Lower leg skin (tissue), 4 donors: ENCODE results near the gene GNB2. TPM values are rescaled to one million over a fixed set of nuclear protein-coding genes. Genes with fewer than 3 reads are reported as not detected.

Source experiments
- DNase-seq, 2 donors: peaks; one replicate each; pipeline ENCODE4 v3.0.0-alpha.2; 2019; ENCODE audit warnings: low spot score in 2 of 2
- H3K4me3 ChIP-seq: fragments of 200-600 bp; sonication (generic); 2 replicates; pipeline ENCODE4 v1.5.1; 2017; ENCODE audit warnings: mild to moderate bottlenecking, low read depth; ENCODE audit not compliant: poor library complexity, severe bottlenecking
- CTCF ChIP-seq, 3 donors: fragments of 450-650 bp; IDR thresholded peaks; one replicate each; pipeline ENCODE4 v1.5.1; 2016; ENCODE audit warnings: antibody characterized with exemption in 3 of 3, mild to moderate bottlenecking in 3 of 3, moderate library complexity in 2 of 3
- POLR2A ChIP-seq, 2 donors: fragments of 450-650 bp; IDR thresholded peaks; one replicate each; pipeline ENCODE4 v1.6.1; 2016 to 2017; ENCODE audit warnings: antibody characterized with exemption in 2 of 2, mild to moderate bottlenecking in 1 of 2, moderate library complexity in 1 of 2
- WGBS, 2 donors: methylation state at CpG; one replicate each; pipeline ENCODE4 v1.1.5; 2018; 5-methylcytosine and 5-hydroxymethylcytosine counted together
- intact Hi-C: fragments of 100-400 bp; cut with DNase I; formaldehyde crosslinking; loops from one replicate; pipeline ENCODE4 v1.15.0; 2023; ENCODE audit warnings: low total_unique reads
- total RNA-seq, 4 donors: library from RNA; depleted of rRNA; stranded (reverse); fragments of >200 nt; gene quantifications; one replicate each; pipeline ENCODE4 v1.1.0, GENCODE V29; 2016

Gene GNB2
- total RNA-seq, 4 donors from 2014 or later, result 309 to 439 (median 353) TPM

- DNase-seq, result peak in 1 of 2 donors; percentile 80
- intact Hi-C loops, result loop anchor here (5.0 kb wide), 1 partner anchor 205 kb away; the partner anchor contains the start of gene NYAP1
- WGBS, 2 donors, result 92 to 95% methylated on average over 17 of the region's 17 CpGs
- TF ChIP-seq POLR2A (IDR thresholded peaks at IDR 0.05) (no peak), CTCF (IDR thresholded peaks at IDR 0.05) (no peak)
- no peak overlapping the region for H3K4me3 ChIP-seq
These were observed 13.3 kb downstream of the GNB2 start for GRCh38 chr7:100686822-100687211.

- H3K4me3 ChIP-seq, result no peak overlapping the region
- intact Hi-C loops, result loop anchor here (5.0 kb wide), 1 partner anchor 205 kb away; the partner anchor contains the start of gene NYAP1
- TF ChIP-seq CTCF (IDR thresholded peaks at IDR 0.05) (no peak), POLR2A (IDR thresholded peaks at IDR 0.05) (no peak)
- 90 to 91% methylated on average over 22 of the region's 22 CpGs for WGBS, 2 donors
- DNase-seq, result peak in 1 of 2 donors; percentile 80
These were observed 13.7 kb downstream of the GNB2 start for GRCh38 chr7:100687261-100687660.

GRCh38 chr7:100687751-100688300 lies 14.3 kb downstream of the GNB2 start:
- no peak for TF ChIP-seq CTCF (IDR thresholded peaks at IDR 0.05)
- TF ChIP-seq POLR2A (IDR thresholded peaks at IDR 0.05), result no peak
- no peak overlapping the region for H3K4me3 ChIP-seq
- intact Hi-C loops, result loop anchor here (5.0 kb wide), 1 partner anchor 206 kb away; the partner anchor contains the start of gene NYAP1
- peak in 1 of 2 donors; percentile 82 for DNase-seq
- 80 to 86% methylated on average over 22 to 23 of the region's 25 CpGs for WGBS, 2 donors

GRCh38 chr7:100688326-100688860 lies 14.9 kb downstream of the GNB2 start:
- TF ChIP-seq POLR2A (IDR thresholded peaks at IDR 0.05), result no peak
- no peak for TF ChIP-seq CTCF (IDR thresholded peaks at IDR 0.05)
- WGBS, 2 donors, result 89 to 91% methylated on average over 16 of the region's 16 CpGs
- intact Hi-C loops, result loop anchor here (5.0 kb wide), 1 partner anchor 206 kb away; the partner anchor contains the start of gene NYAP1
- H3K4me3 ChIP-seq, result no peak overlapping the region
- no peak for DNase-seq

- TF ChIP-seq CTCF (IDR thresholded peaks at IDR 0.05), result no peak
- no peak for TF ChIP-seq POLR2A (IDR thresholded peaks at IDR 0.05)
- WGBS, 2 donors, result 73 to 76% methylated on average over 15 to 17 of the region's 18 CpGs
- DNase-seq, result no peak
- no peak overlapping the region for H3K4me3 ChIP-seq
- intact Hi-C loops, result loop anchor here (5.0 kb wide), 2 partner anchors 163 to 207 kb away; partner anchors contain the start of genes NYAP1 and SLC12A9
These were observed 15.9 kb downstream of the GNB2 start for GRCh38 chr7:100689230-100690135.
